Fibroblast of skin of left biceps (primary cell): ENCODE results near the gene SYNC.
"Not testable (repeated sequence)": the region's sequence is repeated elsewhere in the genome, so short reads cannot be mapped to it uniquely, and the experiment has no call there.

Experiments used
- DNase-seq, 2 experiments: peaks; one replicate each; pipeline ENCODE4 v3.0.0-alpha.2; 2013; ENCODE audit warnings: low read depth in 2 of 2

SYNC gene

DNA sequence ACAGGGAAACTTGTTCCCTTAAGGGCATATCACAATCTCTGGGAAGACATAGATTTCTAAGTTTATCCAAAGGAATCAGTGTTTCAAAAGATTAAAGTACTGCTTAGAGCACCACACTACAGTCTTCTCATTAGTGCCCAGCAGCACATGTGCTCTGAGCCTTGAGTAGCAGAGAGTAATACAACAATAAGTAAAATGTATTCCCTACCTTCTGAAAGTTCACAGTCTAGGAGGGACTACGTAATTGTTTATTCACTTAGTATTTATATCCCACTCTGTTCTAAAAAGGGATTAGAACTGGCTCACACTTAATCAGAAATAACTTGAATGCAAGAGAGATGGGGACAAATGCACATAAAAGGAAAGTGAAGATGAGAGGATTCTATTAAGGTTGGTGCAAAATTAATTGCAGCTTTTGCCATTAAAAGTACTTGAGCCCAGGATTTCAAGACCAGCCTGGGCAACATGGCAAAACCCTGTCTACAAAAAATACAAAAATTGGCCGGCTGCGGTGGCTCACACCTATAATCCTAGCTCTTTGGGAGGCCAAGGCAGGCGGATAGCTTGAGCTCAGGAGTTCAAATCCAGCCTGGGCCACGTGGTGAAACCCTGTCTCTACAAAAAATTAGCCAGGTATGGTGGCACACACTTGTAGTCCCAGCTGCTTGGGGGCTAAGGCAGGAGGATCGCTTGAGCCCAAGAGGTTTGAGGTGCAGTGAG, 9.0 kb downstream of the SYNC start:
- DNase-seq = no peak

DNA sequence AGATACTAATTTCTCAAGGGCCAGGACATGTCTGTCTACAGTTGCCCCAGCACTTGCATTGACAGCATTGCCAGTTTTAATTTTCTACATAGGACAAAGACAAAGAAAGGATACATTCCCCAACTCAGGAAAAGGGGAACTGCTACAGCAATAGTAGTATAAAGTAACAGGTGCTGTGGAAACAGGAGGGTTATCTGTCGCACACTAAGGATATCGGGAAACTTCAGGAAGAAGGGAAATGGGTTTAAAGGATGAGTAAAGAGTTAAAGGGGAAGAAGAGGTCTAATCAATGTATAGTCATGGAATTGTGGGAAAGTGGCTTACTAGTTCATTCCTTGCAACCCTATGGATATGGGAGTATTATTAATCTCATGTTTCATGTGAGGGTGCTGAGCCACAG, 16.2 kb downstream of the SYNC start:
- DNase-seq = no peak

DNA sequence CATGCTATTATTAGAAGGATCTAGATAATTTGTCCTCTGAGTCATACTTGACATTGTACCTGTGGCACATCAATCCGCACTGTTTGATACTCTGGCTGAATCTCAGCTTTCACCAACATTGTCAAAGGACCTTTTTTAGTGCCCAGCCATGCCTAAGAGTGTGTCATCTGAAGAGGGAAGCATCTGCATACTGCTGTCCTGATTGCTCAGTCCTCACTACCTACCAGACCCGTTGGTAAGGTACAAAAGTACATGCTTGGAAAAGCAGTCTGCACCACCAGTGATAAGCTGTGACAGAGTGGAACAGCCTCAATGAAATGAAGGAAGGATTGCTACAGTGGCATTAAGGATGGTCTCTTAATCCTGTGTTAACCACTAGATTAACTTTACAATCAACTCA, 17.1 kb downstream of the SYNC start:
- DNase-seq = no peak

DNA sequence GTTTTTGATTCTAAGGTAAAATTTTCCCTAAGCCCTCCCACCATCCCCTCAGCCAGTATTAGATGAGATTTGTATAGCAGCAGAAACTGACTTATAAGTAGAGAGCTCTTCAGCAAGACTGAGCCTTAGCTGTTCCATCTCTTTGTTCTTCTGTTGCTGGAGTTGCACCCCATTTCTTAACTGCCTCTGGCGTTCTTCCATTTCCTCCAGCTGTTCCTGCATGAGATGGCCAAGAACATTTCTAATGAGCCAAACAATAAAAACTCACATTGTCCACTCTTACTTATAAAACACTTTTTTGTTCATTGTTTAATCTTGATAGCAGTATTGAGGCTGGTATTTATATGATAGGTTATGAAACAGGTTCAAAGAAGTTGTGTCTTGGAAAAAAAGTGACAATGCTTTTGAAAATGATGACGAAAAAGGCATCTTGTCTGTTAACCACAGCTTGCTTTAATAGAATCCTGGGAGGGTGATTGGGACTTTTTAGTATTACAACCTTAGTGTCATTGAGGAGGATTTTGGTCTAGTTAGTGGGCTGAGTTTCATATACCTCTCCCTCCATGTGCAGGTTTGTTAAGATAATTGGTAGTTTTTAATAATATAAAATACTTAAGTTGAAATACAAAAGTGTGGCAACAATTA, 18.3 kb downstream of the SYNC start:
- DNase-seq = peak in 1 of 2 experiments; percentile 27

DNA sequence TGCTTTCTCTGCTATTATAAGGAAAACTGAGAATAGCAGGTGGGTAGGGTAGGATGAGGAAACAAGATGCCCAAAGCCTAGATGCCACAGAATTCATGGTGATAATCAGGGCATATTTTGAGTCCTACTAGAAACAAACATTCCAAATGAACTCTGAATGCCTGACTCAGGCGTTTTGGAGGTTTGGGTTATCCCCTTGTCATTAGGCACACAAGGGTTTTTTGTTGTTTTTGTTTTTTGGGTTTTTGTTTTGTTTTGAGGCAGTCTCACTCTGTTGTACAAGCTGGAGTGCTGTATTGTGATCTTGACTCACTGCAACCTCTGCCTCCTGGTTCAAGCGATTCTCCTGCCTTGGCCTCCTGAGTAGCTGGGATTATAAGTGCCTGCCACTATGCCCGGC, 19.2 kb downstream of the SYNC start:
- DNase-seq = no peak

DNA sequence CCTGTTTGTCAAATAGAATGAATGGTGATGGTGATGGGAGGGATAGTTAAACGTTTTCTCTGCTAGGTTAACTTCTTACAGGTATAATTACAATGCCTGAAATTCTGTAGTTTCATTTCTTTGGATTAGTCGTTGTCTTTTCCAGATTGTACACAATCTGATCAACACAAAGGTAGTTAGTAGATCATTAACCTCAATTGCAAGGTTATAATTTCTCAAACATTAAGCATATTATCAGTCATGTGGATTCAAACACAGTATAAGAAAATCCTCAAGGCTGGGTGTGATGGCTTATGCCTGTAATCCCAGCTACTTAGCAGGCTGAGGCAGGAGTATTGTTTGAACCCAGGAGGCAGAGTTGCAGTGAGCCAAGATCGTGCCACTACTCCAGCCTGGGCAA, 20.6 kb downstream of the SYNC start:
- DNase-seq = no peak

DNA sequence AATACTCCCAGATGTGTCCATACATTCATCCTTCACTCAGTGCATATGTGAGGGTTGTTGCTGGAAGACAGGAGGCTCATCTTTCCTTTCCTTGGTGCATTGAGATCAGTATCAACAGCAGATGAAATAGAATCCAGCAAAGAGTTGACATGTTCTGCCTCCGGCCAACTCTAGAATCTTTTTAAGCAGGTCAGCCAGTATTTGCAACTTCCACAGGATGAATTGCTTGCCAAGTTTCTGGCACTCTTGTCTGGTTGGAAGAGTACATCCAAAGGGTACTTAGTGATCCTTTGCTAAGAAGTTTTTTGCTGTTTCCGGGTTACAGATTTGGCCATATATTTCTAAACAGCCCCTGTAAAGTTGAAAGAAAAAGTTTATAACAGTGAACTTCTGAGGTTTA, 21.1 kb downstream of the SYNC start:
- DNase-seq = no peak

DNA sequence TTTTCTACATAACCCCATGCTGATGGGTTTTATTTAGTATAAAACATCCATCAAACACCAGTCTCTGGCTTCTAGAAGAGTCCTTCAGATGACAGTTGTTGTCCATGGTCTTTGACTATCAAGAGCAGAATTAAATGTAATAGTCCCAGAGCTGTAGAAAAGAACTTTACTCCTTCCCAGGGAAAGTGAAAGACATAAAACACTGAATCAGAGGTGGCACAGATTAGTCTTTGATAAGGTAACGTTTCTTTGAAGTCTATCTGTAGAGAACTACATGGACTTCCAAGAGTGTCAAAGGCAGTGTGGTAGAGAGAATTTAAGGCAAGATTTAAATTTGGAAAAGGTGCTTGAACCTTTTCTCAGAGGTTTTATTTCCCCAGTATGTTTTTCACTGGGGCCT, 21.9 kb downstream of the SYNC start:
- DNase-seq = no peak

DNA sequence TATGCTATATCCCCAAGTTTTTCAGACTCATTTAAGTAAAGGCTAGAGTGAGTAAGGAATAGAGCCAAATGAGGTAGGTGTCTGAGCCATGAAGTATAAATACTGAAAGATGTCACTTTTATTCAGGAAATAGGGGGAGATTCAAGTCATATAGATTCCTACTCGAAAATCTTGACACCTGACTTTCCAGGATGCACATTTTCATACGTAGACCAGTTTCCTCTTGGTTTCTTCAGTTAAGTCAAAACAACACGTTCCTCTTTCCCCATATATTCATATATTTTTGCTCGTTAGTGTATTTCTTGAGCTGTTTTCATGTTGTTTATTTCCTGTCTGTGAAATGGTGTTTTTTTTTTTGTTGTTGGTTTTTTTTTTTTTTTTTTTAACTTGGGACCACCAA, 22.6 kb downstream of the SYNC start:
- not testable (repeated sequence) for DNase-seq

DNA sequence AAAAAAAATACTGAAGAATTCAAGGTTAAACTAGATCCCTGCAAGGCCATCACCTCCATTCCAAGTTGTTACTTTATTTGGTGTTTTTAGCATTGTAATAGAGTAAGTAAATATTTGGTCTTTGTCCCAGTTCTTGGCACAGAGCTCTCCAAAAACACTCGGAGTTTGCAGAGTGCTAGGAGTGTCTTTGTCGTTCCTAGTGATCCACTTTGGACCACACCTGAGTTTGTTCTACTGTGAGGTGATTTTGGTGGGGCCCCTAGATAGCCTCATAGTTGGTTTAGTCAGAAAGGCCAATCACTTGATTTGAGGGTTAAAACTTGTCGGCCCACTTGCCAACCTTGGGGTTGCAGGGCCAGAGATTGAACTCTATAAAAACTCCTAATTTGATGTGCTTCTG, 25.6 kb downstream of the SYNC start:
- no peak for DNase-seq

DNA sequence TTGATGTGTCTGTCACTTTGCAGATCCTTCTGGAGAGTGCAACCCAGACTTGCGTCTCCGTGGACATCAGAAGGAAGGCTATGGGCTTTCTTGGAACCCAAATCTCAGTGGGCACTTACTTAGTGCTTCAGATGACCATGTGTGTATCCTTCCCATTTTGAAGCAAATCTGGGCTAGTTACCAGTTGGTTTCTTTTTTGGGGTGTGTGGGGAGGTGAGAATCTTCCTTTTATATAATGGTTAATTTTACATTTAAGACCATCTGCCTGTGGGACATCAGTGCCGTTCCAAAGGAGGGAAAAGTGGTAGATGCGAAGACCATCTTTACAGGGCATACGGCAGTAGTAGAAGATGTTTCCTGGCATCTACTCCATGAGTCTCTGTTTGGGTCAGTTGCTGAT, 33.9 kb downstream of the SYNC start:
- not testable (repeated sequence) for DNase-seq

DNA sequence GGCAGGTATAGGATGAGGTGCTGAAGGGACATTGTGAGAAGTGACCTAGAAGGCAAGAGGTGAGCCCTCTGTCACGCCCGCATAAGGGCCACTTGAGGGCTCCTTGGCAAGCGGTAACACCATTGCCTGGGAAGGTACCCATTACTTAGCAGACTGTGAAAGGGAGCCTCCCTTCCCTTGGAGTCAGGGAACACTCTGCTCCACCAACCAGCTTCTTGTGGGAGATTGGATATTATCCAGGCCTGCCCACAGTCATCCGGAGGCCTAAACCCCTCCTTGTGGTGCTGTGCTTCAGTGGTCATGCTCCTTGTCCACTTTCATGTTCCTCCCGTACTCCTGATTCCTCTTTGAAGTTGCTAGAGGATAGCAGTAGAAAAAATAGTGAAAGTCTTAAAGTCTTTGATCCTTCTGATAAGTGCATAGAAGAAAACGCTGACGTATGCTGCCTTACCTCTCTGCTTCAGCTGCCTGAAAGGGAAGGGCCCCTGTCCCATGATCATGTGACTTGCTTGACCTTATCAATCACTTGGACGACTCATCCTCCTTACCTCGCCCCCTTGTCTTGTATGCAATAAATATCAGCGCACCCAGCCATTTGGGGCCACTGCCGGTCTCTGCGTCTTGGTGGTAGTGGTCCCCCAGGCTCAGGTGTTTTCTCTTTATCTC, 35.5 kb downstream of the SYNC start:
- no peak for DNase-seq

DNA sequence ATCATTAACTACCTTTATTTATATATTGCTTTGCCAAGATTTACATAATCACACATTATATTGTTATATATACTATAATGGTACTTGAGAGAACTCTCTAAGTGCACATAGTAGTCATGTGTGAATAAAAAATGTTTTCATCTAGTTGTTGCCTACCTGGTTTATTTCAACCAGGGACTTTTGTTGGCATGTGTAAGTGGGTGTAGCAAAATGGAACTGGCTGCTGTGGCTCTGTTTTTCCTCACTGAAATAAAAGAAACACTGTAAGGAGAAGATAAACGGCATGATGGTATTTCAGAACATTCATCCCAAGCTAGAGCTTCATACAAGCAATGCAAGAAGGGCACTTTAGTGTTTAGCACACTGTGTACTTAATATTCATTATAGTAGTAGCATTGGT, 36.7 kb downstream of the SYNC start:
- DNase-seq = no peak

DNA sequence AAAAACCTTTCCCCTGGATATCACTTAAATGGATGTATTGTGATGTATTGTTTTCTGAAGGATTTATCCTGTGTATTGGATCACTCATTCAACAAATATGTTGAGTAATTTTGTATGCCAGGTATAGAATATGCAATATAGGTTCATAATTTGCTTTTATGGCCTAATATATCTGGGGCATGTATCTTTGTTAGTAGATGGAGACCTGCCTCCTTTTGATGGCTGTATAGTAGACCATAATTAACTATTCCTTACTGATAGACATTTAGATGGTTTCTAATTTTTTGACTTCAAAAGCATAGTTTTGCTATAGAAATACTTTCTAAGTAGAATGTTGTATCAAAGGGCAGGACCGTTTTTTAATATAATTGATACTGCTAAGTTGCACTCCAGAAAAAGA, 43.0 kb downstream of the SYNC start:
- DNase-seq = no peak

DNA sequence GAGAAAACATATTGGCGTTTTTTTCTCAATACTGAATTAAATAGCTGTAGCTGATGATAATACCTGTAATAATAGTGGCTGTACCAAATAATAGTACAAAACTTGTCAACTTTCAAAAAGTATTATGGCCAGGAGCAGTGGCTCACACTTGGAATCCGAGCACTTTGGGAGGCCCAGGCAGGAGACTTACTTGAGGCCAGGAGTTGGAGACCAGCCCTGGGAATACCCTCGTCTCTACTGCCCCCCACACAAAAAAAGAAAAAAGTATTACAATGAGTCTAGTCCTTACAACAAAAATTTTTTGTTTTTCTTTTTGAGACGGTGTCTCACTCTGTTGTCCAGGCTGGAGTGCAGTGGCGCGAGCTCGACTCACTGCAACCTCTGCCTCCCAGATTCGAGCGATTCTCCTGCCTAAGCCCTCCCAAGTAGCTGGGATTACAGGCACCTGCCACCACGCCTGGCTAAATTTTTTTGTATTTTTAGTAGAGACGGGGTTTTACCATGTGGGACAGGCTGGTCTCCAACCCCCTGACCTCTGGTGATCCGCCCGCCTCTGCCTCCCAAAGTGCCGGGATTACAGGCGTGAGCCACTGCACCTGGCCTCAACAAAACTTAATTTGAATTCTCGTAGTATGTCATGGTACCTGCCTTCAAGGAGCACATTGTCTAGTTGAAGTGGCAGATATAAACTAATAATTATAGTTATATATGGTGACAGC, 50.2 kb downstream of the SYNC start:
- no peak for DNase-seq

DNA sequence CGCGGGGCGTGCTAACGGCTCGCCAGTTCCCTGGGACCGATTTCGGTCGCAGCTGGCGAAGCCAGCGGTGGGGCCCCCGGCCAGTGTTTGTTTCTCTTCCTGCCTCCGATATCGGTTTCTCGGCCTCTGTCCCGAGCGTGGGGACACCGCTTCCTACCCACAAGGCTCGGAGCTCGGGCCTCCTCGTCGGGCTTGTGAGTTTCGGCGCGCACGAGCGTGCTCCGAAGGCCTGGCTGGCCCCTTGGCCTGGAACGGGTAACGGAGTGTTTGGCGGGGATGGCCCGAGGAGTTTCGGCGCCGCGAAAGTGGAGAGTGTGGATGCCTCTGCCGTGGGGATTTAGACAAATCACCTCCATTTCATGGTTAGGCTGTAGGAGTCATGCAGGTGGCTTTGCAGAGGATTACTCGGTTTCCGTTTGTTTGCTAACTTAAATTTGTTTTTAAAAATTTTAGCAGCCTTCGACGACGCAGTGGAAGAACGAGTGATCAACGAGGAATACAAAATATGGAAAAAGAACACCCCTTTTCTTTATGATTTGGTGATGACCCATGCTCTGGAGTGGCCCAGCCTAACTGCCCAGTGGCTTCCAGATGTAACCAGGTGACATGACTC, 51.0 kb downstream of the SYNC start:
- DNase-seq = no peak

DNA sequence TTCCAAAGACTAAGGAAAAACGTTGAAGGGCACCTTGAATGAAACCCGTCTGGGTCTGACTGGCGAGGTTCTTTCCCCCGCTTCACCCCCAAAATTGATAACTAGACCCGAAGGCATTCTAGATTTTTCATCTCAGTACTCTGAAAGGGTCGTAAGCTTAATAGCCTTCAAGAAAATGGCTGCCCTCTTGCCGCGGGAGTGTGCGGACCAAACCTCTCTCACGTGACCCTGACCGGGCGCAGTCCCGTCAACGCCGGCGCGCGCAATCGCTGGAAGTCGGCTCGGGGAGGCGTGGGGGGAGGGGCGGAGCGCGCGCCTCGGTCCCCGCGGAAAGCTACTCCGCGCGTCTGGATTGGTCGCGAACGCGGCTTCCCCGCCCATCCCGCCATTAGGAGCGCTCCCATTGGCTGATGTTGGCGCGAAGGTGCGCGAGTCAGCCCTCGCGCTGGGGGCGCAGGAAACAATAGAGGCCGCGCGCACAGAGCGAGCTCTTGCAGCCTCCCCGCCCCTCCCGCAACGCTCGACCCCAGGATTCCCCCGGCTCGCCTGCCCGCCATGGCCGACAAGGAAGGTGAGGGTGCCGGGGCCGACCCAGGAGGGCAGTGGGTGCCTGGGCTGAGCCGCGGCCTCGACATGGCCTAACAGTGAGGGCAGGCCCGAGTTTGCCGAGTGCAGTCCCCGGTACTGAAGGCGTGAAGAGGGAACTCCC, 51.7 kb downstream of the SYNC start, which contains the start of gene RBBP4:
TSS of gene RBBP4 (plus strand) at position 457 of the 709 bp plus-strand sequence. CDS start at position 556, 99 bp downstream.
- DNase-seq = peak; percentile 94

DNA sequence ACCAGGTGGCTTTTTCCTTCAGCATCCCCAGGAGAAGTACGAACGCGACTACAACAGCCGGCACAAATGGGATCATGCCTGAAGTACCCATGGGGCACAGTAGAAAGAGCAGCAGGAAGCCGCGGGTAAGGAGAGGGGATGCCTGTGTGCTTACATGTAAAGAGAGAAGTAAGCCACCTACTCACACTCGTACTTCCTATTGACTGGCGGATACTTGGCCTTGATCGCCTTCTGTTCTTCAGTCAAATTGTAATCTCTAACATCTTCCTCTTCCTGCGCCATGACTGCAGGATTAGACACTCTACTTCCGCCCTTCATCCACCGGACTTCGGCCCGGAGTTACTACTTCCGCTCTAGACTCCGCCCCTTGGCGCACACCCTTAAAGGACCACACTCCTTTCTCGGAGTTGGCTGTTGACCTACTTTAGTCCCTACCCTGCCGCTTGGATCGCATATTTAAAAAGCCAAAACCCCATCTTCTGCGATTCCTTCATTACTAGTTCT, 52.3 kb downstream of the SYNC start, which contains the start of gene ZBTB8OS:
TSS of gene ZBTB8OS (minus strand) at position 303 of the 504 bp plus-strand sequence. CDS start at position 282, 21 bp downstream.
- peak; percentile 74 to 76 for DNase-seq

DNA sequence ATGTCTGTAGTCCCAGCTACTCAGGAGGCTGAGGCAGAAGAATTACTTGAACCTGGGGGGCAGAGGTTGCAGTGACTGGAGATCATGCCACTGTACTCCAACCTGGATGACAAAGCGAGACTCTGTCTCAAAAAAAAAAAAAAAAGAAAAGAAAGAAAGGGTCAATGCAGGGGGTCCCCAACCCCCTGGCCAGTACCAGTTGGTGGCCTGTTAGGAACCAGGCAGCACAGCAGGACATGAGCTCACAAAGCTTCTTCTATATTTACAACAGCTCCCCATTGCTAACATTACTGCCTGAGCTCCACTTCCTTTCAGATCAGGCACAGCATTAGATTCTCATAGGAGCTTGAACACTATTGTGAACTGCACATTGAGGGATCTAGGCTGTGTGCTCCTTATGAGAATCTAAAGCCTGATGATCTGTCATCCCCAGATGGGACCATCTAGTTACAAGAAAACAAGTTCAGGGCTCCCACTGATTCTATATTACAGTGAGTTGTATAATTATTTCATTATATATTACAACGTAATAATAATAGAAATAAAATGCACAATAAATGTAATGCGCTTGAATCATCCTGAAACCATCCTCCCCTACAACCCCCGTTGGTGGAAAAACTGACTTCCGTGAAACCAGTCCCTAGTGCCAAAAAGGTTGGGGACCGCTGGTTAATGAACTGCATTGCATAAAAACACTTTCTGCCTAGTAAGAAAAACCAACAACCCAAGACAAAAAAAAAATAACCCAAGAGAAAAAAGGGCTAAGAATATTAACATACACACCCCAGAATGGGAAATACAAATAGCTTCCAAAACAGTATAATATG, 55.0 kb downstream of the SYNC start:
- DNase-seq = no peak

DNA sequence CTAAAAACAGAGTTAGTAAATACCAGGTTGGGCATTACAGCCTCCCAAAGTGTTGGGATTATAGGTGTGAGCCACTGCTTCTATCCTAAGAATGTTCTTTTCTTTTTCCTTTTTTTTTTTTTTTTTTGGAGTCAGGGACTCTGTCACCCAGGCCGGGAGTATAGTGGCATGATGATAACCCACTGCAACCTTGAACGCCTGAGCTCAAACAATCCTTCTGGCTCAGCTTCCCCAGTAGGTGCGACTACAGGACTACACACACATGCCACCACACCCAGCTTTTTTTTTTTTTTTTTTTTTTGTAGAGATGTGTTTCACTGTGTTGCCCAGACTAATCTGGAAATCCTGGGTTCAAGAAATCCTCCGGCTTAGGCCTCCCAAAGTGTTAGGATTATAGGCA, 58.1 kb downstream of the SYNC start:
- DNase-seq = no peak
